Measurements from ENCODE around the gene LMBRD1.
"Not testable (repeated sequence)": the region's sequence is repeated elsewhere in the genome, so short reads cannot be mapped to it uniquely, and the experiment has no call there.

The LMBRD1 gene

DNA sequence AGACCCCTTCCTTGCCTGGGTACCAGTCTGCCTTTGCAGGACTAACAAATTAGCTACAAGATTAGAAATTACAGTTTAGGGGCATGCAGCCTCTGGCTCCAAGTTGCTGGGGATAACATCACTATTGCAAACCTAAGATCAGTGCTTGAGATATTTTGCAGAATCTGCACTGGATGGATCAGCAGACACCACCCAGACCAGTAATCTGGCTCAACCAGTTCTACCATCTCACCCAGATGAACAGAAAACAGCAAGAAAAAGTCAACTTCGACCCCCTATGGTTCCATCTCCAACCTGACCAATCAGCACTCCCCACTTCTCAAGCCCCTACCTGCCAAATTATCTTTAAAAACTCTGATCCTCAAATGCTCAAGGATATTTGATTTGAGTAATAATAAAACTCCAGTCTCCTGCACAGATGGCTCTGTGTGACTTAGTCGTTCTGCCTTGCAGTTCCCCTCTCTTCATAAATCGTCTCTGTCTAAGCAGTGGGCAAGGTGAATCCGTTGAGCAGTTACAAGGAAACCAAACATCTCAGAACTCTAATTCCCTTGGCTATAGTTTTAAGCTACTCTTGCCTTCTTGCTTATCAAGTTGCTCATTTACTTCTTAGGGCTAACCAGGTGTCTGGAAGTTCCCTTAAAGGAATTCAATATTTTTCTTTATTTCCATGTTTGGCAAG, 16.1 kb upstream of the LMBRD1 start:
- no peaks in the 10 kb centered on the region for H3K36me3 ChIP-seq
- peaks cover 9% of the 10 kb centered on the region; the same call in 1 of the 2 replicates for H3K4me1 ChIP-seq
- H3K9me3 ChIP-seq, result no peaks in the 10 kb centered on the region
- H3K4me3 ChIP-seq (ENCODE audit: low read depth, low read length), result no peak overlapping the region
- no peak for DNase-seq
- TF ChIP-seq, protein P1, sequence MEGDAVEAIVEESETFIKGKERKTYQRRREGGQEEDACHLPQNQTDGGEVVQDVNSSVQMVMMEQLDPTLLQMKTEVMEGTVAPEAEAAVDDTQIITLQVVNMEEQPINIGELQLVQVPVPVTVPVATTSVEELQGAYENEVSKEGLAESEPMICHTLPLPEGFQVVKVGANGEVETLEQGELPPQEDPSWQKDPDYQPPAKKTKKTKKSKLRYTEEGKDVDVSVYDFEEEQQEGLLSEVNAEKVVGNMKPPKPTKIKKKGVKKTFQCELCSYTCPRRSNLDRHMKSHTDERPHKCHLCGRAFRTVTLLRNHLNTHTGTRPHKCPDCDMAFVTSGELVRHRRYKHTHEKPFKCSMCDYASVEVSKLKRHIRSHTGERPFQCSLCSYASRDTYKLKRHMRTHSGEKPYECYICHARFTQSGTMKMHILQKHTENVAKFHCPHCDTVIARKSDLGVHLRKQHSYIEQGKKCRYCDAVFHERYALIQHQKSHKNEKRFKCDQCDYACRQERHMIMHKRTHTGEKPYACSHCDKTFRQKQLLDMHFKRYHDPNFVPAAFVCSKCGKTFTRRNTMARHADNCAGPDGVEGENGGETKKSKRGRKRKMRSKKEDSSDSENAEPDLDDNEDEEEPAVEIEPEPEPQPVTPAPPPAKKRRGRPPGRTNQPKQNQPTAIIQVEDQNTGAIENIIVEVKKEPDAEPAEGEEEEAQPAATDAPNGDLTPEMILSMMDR (IDR thresholded peaks at IDR 0.05; ENCODE audit: low read depth, low read length), result no peak
- H3K27me3 ChIP-seq, result no peaks in the 10 kb centered on the region

DNA sequence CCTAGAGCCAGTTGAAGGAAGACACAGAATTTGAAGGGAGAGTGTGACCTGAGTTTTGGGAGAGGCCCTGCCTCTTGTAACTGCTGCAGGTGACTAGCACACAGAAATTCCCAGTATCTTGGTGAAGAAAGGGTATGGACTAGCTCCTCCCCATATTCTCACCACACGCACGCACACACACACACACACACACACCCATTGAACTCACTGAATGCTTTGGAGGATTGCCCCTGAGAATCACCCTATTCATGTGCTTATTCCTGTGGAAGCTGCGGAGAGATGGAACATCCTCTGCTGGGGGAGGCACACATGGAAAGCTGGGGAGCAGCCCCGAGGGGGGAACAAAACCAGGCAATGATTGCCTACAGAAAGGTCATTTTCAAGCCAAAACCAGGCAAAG, 6.2 kb upstream of the LMBRD1 start:
- DNase-seq, result no peak
- TF ChIP-seq, protein P1 (IDR thresholded peaks at IDR 0.05; ENCODE audit: low read depth, low read length), result no peak
- Histone ChIP-seq H3K4me1 (no peaks in the 10 kb centered on the region), H3K27me3 (no peaks in the 10 kb centered on the region), H3K36me3 (no peaks in the 10 kb centered on the region), H3K4me3 (ENCODE audit: low read depth, low read length) (no peak overlapping the region), H3K9me3 (no peaks in the 10 kb centered on the region)

DNA sequence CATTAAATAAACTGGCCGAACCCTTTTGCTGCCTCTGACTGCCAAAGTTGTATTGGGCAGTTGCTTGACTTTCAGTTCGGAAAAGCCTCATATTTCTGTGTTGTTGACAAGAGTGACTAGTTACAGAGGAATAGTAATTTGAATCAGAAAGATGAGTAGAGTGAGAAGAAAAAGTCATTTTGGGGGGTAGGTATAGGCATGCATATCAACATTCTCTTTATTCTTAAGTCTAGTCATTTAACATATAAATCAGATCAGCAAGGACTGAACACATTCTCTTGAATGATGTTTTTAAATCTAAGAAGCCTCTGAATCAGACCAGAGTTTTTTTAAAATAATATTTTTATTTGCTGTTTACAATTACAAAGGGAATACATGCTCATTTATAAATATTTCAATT, 4.9 kb upstream of the LMBRD1 start:
- no peak overlapping the region for H3K4me3 ChIP-seq (ENCODE audit: low read depth, low read length)
- no peaks in the 10 kb centered on the region for H3K27me3 ChIP-seq
- H3K36me3 ChIP-seq, result no peaks in the 10 kb centered on the region
- TF ChIP-seq, protein P1 (IDR thresholded peaks at IDR 0.05; ENCODE audit: low read depth, low read length), result no peak
- DNase-seq, result no peak
- H3K4me1 ChIP-seq, result peaks cover 3% of the 10 kb centered on the region; the same call in 1 of the 2 replicates
- no peaks in the 10 kb centered on the region for H3K9me3 ChIP-seq

DNA sequence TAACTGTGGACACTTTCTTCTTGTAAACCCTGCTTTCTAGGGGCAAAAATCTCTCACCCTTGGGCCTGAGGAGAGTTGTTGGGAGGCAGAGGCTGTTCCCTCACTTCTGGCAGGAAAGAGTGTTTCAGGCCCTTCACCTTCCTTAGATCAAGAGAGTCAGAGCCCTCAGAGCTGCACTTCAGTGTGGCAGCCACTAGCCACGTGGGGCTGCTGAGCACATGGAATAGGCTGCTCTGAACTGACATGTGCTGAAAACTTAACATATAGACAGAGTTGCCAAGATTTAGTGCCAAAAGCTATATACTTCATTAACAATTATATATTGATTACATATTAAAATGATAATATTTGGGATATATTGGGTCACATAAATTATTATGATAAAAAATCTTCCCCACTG, 4.4 kb upstream of the LMBRD1 start:
- no peaks in the 10 kb centered on the region for H3K9me3 ChIP-seq
- peaks cover 3% of the 10 kb centered on the region; the same call in 1 of the 2 replicates for H3K4me1 ChIP-seq
- H3K36me3 ChIP-seq, result no peaks in the 10 kb centered on the region
- no peaks in the 10 kb centered on the region for H3K27me3 ChIP-seq
- DNase-seq, result no peak
- TF ChIP-seq, protein P1 (IDR thresholded peaks at IDR 0.05; ENCODE audit: low read depth, low read length), result no peak
- H3K4me3 ChIP-seq (ENCODE audit: low read depth, low read length), result no peak overlapping the region

DNA sequence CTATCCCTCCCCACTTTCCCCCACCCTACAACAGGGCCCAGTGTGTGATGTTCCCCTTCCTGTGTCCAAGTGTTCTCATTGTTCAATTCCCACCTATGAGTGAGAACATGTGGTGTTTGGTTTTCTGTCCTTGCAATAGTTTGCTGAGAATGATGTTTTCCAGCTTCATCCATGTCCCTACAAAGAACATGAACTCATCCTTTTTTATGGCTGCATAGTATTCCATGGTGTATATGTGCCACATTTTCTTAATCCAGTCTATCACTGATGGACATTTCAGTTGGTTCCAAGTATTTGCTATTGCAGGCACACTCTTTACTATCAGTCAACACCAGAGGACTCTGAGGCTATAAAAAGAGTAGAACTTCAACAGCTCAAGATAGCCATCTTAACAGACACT, 2.0 kb upstream of the LMBRD1 start:
- not testable (repeated sequence) for H3K36me3 ChIP-seq; DNase-seq; H3K4me1 ChIP-seq; H3K27me3 ChIP-seq; H3K4me3 ChIP-seq (ENCODE audit: low read depth, low read length); H3K9me3 ChIP-seq

DNA sequence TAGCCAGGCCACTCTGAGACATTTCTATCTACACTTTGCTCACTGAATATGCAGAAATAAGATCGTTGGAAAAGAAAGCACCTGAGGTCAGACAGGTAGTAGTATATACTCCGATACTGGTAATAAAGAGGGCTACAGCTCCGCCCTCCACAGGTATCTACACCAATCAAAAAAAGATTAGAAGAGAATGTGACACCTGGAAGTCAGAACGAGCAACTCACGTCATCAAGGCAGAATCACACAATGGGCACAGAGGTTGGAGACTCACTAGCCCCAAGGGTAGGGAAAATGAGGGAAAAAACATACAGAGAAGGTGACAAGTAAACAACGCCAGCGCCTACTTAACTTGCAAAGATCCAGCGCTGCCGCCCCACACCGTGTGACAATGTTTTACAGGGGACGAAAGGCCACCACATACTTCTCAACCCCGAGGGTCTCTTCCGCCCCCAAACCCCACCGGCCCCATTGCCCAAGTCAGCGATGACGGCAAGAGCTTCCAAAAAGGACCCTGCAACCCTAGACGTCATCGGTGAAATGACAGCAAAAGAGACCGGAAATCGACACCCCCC, 653 bp downstream of the LMBRD1 start:
- Histone ChIP-seq H3K27me3 (no peaks in the 10 kb centered on the region), H3K36me3 (no peaks in the 10 kb centered on the region), H3K9me3 (no peaks in the 10 kb centered on the region), H3K4me1 (peaks cover 3% of the 10 kb centered on the region), H3K4me3 (ENCODE audit: low read depth, low read length) (peak overlapping the region; percentile 82)
- no peak for DNase-seq
- TF ChIP-seq, protein P1 (IDR thresholded peaks at IDR 0.05; ENCODE audit: low read depth, low read length), result no peak
